Endodermal cell (in vitro differentiated cells): ENCODE results near the gene FXYD1. TPM values are rescaled to one million over a fixed set of nuclear protein-coding genes. Genes with fewer than 3 reads are reported as not detected.

Experiments
- DNase-seq: peaks from one replicate; pipeline ENCODE4 v3.0.0-alpha.2; 2017
- H3K27ac ChIP-seq: 2 replicates; pipeline ENCODE4 v1.5.1; 2013; ENCODE audit warnings: mild to moderate bottlenecking, low read depth, low read length, moderate library complexity
- H3K27me3 ChIP-seq: 2 replicates; pipeline ENCODE4 v1.6.1; 2013; ENCODE audit warnings: mild to moderate bottlenecking, low read length, moderate library complexity; ENCODE audit not compliant: insufficient read depth, control insufficient read depth, poor library complexity, severe bottlenecking
- H3K36me3 ChIP-seq: 2 replicates; pipeline ENCODE4 v1.7.0; 2013; ENCODE audit warnings: mild to moderate bottlenecking, low read length, moderate library complexity; ENCODE audit not compliant: control insufficient read depth, insufficient read depth
- H3K4me1 ChIP-seq: one replicate; pipeline ENCODE4 v1.7.0; 2013; ENCODE audit warnings: low read length; ENCODE audit not compliant: control insufficient read depth, insufficient read depth
- H3K4me3 ChIP-seq: 2 replicates; pipeline ENCODE4 v1.5.1; 2013; ENCODE audit warnings: mild to moderate bottlenecking, low read length, moderate library complexity
- H3K9ac ChIP-seq: 2 replicates; pipeline ENCODE4 v1.6.1; 2013; ENCODE audit warnings: mild to moderate bottlenecking, low read length, moderate library complexity; ENCODE audit not compliant: poor library complexity, severe bottlenecking; ENCODE audit errors: extremely low read depth
- H3K9me3 ChIP-seq: 2 replicates; pipeline ENCODE4 v1.6.1; 2013; ENCODE audit warnings: mild to moderate bottlenecking, low read length, moderate library complexity; ENCODE audit not compliant: control insufficient read depth
- H3K27ac Mint-ChIP-seq: 2 replicates; pipeline ENCODE4 v1.8.0; 2020; ENCODE audit warnings: mixed read lengths
- H3K27me3 Mint-ChIP-seq: 2 replicates; pipeline ENCODE4 v1.8.0; 2021; ENCODE audit warnings: mild to moderate bottlenecking, mixed read lengths; ENCODE audit not compliant: insufficient read depth
- H3K36me3 Mint-ChIP-seq: 2 replicates; pipeline ENCODE4 v1.8.0; 2020; ENCODE audit warnings: low read depth, mixed read lengths
- H3K4me1 Mint-ChIP-seq: 2 replicates; pipeline ENCODE4 v1.8.0; 2020; ENCODE audit warnings: mixed read lengths
- H3K4me3 Mint-ChIP-seq: 2 replicates; pipeline ENCODE4 v1.8.0; 2020; ENCODE audit warnings: mild to moderate bottlenecking, moderate library complexity, mixed read lengths
- H3K9me3 Mint-ChIP-seq: 2 replicates; pipeline ENCODE4 v1.8.0; 2020; ENCODE audit warnings: mild to moderate bottlenecking, mixed read lengths
- CTCF ChIP-seq: fragments of 200-600 bp; sonication (generic); conservative IDR thresholded peaks from 2 replicates; pipeline ENCODE4 v1.5.0; 2021; ENCODE audit warnings: antibody characterized with exemption, mild to moderate bottlenecking
- WGBS, 2 experiments: methylation state at CpG; one replicate each; pipeline versions ENCODE4 v1.1.5 to v1.1.7; 2013; ENCODE audit warnings: missing lambda C conversion rate in 2 of 2, mixed read lengths in 1 of 2; ENCODE audit not compliant: insufficient coverage in 1 of 2, insufficient read length in 1 of 2; 5-methylcytosine and 5-hydroxymethylcytosine counted together
- total RNA-seq, 2 donors: library from RNA; stranded (reverse); fragmentation: NEBNext Ultra II Directional in 1 of 2; extraction: Animal tissue kit (Norgen Biotek cat#: 25700) in 1 of 2; gene quantifications; 2 replicates in 1 of 2; 3 replicates in 1 of 2; pipeline ENCODE4 v1.2.1, GENCODE V29; 2021

Gene FXYD1
- total RNA-seq, 2 donors from 2014 or later: 0.75 TPM; not detected in 1

GRCh38 chr19:35166100-35167063, 27.8 kb downstream of the FXYD1 start:
- no peak overlapping the region for H3K4me3 ChIP-seq
- Mint-ChIP-seq H3K4me3 (no peak overlapping the region), H3K27ac (no peak overlapping the region), H3K27me3 (no peaks in the 10 kb centered on the region), H3K36me3 (peaks cover 44% of the 10 kb centered on the region), H3K9me3 (peaks cover 21% of the 10 kb centered on the region), H3K4me1 (no peaks in the 10 kb centered on the region)
- H3K36me3 ChIP-seq: no peaks in the 10 kb centered on the region
- peaks cover 27% of the 10 kb centered on the region for H3K9me3 ChIP-seq
- no peaks in the 10 kb centered on the region for H3K4me1 ChIP-seq
- DNase-seq: no peak
- no peaks in the 10 kb centered on the region for H3K27me3 ChIP-seq
- TF ChIP-seq CTCF: no peak
- no peak overlapping the region for H3K27ac ChIP-seq
- H3K9ac ChIP-seq: no peak overlapping the region
- 81% methylated on average over 6 of the region's 7 CpGs; no CpG with 5 or more reads in 1 of the 2 experiments for WGBS, 2 experiments

- Mint-ChIP-seq H3K9me3 (peaks cover 21% of the 10 kb centered on the region), H3K27me3 (no peaks in the 10 kb centered on the region), H3K36me3 (peaks cover 41% of the 10 kb centered on the region), H3K4me3 (no peak overlapping the region), H3K27ac (no peak overlapping the region), H3K4me1 (no peaks in the 10 kb centered on the region)
- H3K9me3 ChIP-seq: peaks cover 27% of the 10 kb centered on the region
- no peak overlapping the region for H3K27ac ChIP-seq
- no peaks in the 10 kb centered on the region for H3K4me1 ChIP-seq
- H3K36me3 ChIP-seq: no peaks in the 10 kb centered on the region
- WGBS, 2 experiments: 90 to 96% methylated on average over 4 to 5 of the region's 5 CpGs
- no peak overlapping the region for H3K9ac ChIP-seq
- H3K4me3 ChIP-seq: no peak overlapping the region
- H3K27me3 ChIP-seq: no peaks in the 10 kb centered on the region
- TF ChIP-seq CTCF: no peak
- DNase-seq: peak; percentile 14
Measured at GRCh38 chr19:35167251-35168119, 28.9 kb downstream of the FXYD1 start.

- peak; percentile 9 for DNase-seq
- no peaks in the 10 kb centered on the region for H3K36me3 ChIP-seq
- H3K9me3 Mint-ChIP-seq: peaks cover 28% of the 10 kb centered on the region
- no peak overlapping the region for H3K4me3 ChIP-seq
- H3K27me3 Mint-ChIP-seq: no peaks in the 10 kb centered on the region
- no peaks in the 10 kb centered on the region for H3K4me1 ChIP-seq
- no peak overlapping the region for H3K27ac Mint-ChIP-seq
- no peak overlapping the region for H3K4me3 Mint-ChIP-seq
- no peak overlapping the region for H3K27ac ChIP-seq
- H3K36me3 Mint-ChIP-seq: peaks cover 39% of the 10 kb centered on the region
- TF ChIP-seq CTCF: no peak
- H3K27me3 ChIP-seq: no peaks in the 10 kb centered on the region
- WGBS, 2 experiments: 83 to 100% methylated on average over 1 to 3 of the region's 3 CpGs
- H3K9me3 ChIP-seq: peaks cover 31% of the 10 kb centered on the region
- no peaks in the 10 kb centered on the region for H3K4me1 Mint-ChIP-seq
- H3K9ac ChIP-seq: no peak overlapping the region
Measured at GRCh38 chr19:35168196-35168595, 29.6 kb downstream of the FXYD1 start.
